ENCODE data around the gene G3BP2.

Gene G3BP2

GRCh38 chr4:75612306-75612705 lies 60.9 kb downstream of the G3BP2 start:
- Histone ChIP-seq H3K27me3 (replicated peaks) (no peaks in the 10 kb centered on the region), H3K4me3 (ENCODE audit: low read depth, low read length) (no peak overlapping the region), H3K27ac (no peak overlapping the region), H3K36me3 (replicated peaks) (no peaks in the 10 kb centered on the region)
- DNase-seq, result no peak
- TF ChIP-seq CTCF (IDR thresholded peaks at IDR 0.05; ENCODE audit: low read depth, low read length, missing control alignments), result no peak
- in situ Hi-C loops (cut with HindIII; ENCODE audit: low pct_ligation_motif_present, low sequenced_read_pairs), result no loop called here

GRCh38 chr4:75605928-75606327 lies 67.3 kb downstream of the G3BP2 start:
- no peak for TF ChIP-seq CTCF (IDR thresholded peaks at IDR 0.05; ENCODE audit: low read depth, low read length, missing control alignments)
- Histone ChIP-seq H3K36me3 (replicated peaks) (no peaks in the 10 kb centered on the region), H3K27me3 (replicated peaks) (no peaks in the 10 kb centered on the region), H3K4me3 (ENCODE audit: low read depth, low read length) (no peak overlapping the region), H3K27ac (no peak overlapping the region)
- no peak for DNase-seq
- in situ Hi-C loops (cut with HindIII; ENCODE audit: low pct_ligation_motif_present, low sequenced_read_pairs), result no loop called here

- TF ChIP-seq CTCF (IDR thresholded peaks at IDR 0.05; ENCODE audit: low read depth, low read length, missing control alignments), result no peak
- Histone ChIP-seq H3K27ac (no peak overlapping the region), H3K27me3 (replicated peaks) (no peaks in the 10 kb centered on the region), H3K4me3 (ENCODE audit: low read depth, low read length) (no peak overlapping the region), H3K36me3 (replicated peaks) (no peaks in the 10 kb centered on the region)
- DNase-seq, result no peak
- in situ Hi-C loops (cut with HindIII; ENCODE audit: low pct_ligation_motif_present, low sequenced_read_pairs), result no loop called here
These were observed 73.6 kb downstream of the G3BP2 start for GRCh38 chr4:75599647-75600046.

- Histone ChIP-seq H3K36me3 (replicated peaks) (no peaks in the 10 kb centered on the region), H3K27me3 (replicated peaks) (no peaks in the 10 kb centered on the region), H3K27ac (no peak overlapping the region), H3K4me3 (ENCODE audit: low read depth, low read length) (no peak overlapping the region)
- no peak for TF ChIP-seq CTCF (IDR thresholded peaks at IDR 0.05; ENCODE audit: low read depth, low read length, missing control alignments)
- no peak for DNase-seq
- in situ Hi-C loops (cut with HindIII; ENCODE audit: low pct_ligation_motif_present, low sequenced_read_pairs), result no loop called here
These were observed 74.8 kb downstream of the G3BP2 start for GRCh38 chr4:75598390-75598789.

- Histone ChIP-seq H3K27ac (no peak overlapping the region), H3K4me3 (ENCODE audit: low read depth, low read length) (no peak overlapping the region), H3K27me3 (replicated peaks) (no peaks in the 10 kb centered on the region), H3K36me3 (replicated peaks) (no peaks in the 10 kb centered on the region)
- no peak for TF ChIP-seq CTCF (IDR thresholded peaks at IDR 0.05; ENCODE audit: low read depth, low read length, missing control alignments)
- DNase-seq, result no peak
- in situ Hi-C loops (cut with HindIII; ENCODE audit: low pct_ligation_motif_present, low sequenced_read_pairs), result no loop called here
These were observed 77.2 kb downstream of the G3BP2 start for GRCh38 chr4:75596061-75596460.

- Histone ChIP-seq H3K36me3 (replicated peaks) (no peaks in the 10 kb centered on the region), H3K4me3 (ENCODE audit: low read depth, low read length) (no peak overlapping the region), H3K27me3 (replicated peaks) (no peaks in the 10 kb centered on the region), H3K27ac (no peak overlapping the region)
- TF ChIP-seq CTCF (IDR thresholded peaks at IDR 0.05; ENCODE audit: low read depth, low read length, missing control alignments), result no peak
- in situ Hi-C loops (cut with HindIII; ENCODE audit: low pct_ligation_motif_present, low sequenced_read_pairs), result no loop called here
- no peak for DNase-seq
These were observed 79.8 kb downstream of the G3BP2 start for GRCh38 chr4:75593393-75593792.
